Measurements from ENCODE around the gene STUB1. TPM values are rescaled to one million over a fixed set of nuclear protein-coding genes. Genes with fewer than 3 reads are reported as not detected.

The STUB1 gene
- total RNA-seq, 2 donors from 2014 or later: 73.3 to 79.7 TPM

DNA sequence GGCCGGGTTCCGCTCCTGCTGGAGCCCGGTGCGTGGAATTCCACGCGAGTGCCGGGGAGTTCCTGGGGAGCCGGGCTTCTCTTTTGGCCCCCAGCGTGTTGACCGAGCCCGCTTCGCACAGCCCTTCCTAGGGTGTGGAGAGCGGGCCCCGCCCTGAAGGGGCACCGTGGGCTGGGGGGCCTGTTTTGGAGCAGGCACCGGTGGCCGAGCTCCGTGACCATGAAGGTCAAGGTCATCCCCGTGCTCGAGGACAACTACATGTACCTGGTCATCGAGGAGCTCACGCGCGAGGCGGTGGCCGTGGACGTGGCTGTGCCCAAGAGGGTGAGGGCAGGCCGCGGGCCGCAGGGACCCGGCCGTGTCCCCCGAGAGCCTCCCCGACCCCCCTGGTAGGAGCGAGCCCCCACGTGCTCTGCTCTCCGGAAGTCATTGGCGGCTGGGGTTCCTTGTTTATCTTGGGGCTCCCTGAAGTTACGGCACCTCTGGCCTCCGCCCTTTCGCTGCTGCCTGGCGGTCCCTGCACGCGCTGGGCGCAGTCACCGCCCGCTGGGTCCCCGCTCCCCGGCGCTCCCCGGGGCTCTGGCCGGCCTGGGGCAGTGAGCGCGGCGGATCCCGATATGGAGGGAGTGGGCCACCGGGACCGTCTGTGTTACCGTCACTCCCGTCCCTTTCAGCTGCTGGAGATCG, 47.2 kb downstream of the STUB1 start:
- no peak for DNase-seq (ENCODE audit: low spot score)

DNA sequence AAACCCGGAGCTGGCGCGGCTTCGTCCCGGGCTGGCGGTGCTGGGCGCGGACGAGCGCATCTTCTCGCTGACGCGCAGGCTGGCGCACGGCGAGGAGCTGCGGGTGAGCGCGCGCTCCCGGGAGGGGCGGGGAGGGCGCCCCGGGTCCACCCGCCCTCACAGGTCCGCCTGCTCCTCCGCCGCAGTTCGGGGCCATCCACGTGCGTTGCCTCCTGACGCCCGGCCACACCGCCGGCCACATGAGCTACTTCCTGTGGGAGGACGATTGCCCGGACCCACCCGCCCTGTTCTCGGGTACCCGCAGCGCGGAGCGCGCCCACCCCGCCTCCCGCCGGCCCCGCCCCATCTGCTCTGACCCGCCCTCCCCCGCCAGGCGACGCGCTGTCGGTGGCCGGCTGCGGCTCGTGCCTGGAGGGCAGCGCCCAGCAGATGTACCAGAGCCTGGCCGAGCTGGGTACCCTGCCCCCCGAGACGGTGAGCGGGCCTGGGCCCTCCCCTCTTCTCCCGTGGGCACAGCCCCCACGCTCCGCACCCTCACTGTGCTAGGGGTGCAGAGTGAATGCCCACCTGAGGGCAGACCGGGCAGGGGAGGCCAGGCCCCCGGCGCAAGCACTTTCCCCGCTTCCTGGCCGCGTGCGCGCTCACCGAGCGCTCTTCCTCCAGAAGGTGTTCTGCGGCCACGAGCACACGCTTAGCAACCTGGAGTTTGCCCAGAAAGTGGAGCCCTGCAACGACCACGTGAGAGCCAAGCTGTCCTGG, 48.1 kb downstream of the STUB1 start:
- DNase-seq (ENCODE audit: low spot score): peak; percentile 91
- intact Hi-C loops (cut with DNase I): no loop called here

More for the DNA sequence above, 47.2 kb downstream of the STUB1 start:
- intact Hi-C loops (cut with DNase I): no loop called here

DNA sequence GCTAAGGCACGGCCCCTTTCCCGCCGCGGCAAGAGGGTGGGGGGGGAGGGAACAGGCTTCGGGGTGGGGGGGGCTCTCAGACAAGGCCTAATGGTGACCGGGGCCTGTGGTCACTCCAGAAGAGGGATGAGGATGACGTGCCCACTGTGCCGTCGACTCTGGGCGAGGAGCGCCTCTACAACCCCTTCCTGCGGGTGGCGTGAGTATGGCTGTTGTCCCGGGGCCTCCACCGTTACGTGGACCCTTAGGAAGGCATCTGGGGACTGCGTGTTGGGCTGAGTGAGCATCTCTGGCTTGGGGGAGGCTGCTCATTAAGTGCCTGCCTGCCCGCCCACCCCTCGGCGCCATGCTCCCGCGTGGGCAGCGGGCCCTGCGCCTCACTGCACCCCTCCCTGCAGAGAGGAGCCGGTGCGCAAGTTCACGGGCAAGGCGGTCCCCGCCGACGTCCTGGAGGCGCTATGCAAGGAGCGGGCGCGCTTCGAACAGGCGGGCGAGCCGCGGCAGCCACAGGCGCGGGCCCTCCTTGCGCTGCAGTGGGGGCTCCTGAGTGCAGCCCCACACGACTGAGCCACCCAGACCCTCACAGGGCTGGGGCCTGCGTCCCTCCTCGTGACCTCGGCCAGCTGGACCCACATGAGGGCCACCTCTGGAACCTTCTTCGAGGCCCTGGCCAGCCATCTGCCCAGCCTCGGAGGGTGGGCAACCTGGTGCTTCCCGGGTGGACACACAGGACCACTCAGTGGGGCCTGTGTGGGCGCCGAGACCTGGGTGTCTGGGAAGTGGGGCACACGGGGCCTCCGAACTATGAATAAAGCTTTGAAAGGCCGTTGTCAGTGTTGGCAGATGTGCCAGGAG, 48.9 kb downstream of the STUB1 start:
- intact Hi-C loops (cut with DNase I): no loop called here
- DNase-seq (ENCODE audit: low spot score): no peak

DNA sequence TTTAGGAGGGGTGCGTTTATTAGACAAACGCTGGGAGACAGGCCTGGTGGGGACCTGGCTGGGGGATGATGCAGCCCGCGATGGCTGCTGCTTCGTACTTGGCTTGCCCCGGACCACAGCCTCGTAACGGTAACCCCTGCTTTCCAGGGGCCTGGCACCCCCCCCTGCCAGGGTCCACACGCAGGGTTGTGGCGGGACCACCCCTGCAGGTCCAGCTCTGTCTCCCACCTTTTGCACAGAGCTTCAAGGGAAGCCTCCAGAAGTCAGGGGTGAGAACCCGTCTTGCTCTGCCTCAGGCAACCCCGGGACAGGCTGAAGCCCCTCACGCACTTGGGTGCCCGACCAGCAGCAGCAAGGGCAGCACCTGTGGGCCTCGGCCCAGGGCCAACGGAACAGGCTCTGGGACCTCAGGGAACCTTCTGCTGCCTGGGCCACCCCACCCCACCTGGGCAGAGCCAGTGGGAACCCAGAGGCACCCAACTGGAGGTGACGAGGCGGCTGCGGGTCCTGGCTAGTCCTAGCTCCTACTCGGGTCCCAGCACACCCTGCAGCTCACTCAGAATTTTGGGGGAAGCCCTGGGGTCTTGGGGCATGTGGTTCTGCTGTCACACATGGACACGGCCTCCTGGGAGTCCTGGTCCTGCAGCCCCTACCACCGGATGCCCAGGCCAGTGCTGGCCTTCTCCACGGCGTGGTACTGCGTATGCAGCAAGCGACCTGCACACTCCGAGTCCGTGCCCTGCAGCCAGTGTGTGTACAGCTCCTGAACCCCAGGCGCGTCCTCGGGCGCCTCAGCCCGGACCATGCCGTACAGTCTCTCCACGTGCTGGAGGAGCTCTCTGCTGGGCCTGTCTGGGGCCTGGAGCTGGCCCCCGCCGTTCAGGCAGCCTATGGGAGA, 49.8 kb downstream of the STUB1 start:
- DNase-seq (ENCODE audit: low spot score): no peak
- intact Hi-C loops (cut with DNase I): no loop called here

DNA sequence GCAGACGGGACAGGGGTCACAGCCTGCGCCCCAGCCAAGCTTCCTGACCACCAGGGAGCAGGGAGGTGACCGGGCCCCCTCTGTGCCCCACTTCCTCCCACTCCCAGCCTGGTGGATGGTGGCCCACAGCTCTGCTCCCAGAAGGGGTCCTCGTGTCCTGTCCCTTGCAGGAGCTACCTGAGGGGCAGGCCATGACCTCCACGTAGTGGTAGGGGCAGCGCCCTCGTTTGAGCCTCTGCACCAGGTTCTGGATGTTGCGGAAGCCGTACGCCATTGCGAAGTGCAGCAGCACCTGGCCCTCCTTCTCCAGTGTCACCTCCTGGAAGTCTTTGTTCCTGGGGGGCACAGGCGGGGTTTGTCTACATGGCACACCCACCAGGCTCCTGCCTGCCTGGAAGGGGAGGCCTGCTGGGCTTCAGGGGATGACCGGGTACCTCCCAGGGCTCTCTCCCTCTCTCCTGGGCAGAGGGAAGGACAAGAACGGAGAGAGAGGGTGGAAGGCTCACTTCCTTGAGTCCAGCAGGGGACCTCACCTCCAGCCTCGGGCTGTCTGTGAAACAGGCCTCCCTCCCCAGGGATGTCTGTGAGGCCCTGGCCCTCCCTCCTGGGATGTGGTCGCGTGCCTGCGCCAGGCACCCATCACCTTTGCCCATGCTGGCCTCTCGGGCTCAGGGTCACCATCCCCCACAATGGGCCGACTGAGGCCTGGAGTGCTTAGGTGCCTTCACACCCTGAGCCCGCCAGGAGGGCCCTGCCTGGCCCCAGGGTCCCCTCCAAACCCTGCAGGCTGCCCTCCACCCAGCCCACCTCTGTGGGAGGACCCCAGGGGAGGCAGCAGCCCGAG, 50.7 kb downstream of the STUB1 start:
- DNase-seq (ENCODE audit: low spot score): no peak
- intact Hi-C loops (cut with DNase I): no loop called here

DNA sequence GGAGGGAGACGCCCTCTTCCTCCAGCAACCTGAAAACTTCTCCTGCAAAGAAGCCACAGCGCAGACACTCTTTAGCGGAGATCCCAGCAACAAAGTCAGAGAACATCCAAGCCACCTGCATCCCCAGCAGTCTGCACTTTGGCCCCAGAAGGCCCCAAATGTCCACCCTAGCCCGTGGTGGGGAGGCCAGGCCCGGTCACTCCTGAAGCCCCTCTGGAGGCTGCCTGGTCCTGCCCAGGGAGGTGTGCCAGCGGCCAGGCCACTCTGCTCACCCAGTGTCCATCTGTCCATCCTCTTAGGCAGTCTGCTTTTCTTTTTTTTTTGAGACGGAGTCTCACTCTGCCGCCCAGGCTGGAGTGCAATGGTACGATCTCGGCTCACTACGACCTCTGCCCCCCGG, 52.1 kb downstream of the STUB1 start:
- no peak for DNase-seq (ENCODE audit: low spot score)
- intact Hi-C loops (cut with DNase I): no loop called here

Other genes with a start within 250 kb of the STUB1 start
- 10 to 100 TPM; 23.3 to 26.6 TPM for gene CAPN15, start 152.7 kb upstream of the STUB1 start, total RNA-seq
- not detected for gene PRR35, start 120.0 kb upstream of the STUB1 start, total RNA-seq
- gene NHLRC4, start 113.4 kb upstream of the STUB1 start, total RNA-seq: under 1 TPM; 0.38 to 0.65 TPM
- 10 to 100 TPM; 22.1 to 25.4 TPM for gene PIGQ, start 110.4 kb upstream of the STUB1 start, total RNA-seq
- 10 to 100 TPM; 13.0 to 13.6 TPM for gene RAB40C, start 90.3 kb upstream of the STUB1 start, total RNA-seq
- under 1 TPM; 0.14 TPM for gene WFIKKN1, start 49.4 kb upstream of the STUB1 start, total RNA-seq
- 10 to 100 TPM; 43.3 to 63.2 TPM for gene METTL26, start 44.1 kb upstream of the STUB1 start, total RNA-seq
- 10 to 100 TPM; 19.0 to 21.5 TPM for gene MCRIP2, start 38.6 kb upstream of the STUB1 start, total RNA-seq
- 10 to 100 TPM; 13.4 to 14.9 TPM for gene WDR90, start 31.0 kb upstream of the STUB1 start, total RNA-seq
- gene RHOT2, start 12.3 kb upstream of the STUB1 start, total RNA-seq: 10 to 100 TPM; 57.5 to 65.1 TPM
- gene RHBDL1, start 4.7 kb upstream of the STUB1 start, total RNA-seq: under 1 TPM; 0.71 to 0.79 TPM
- gene JMJD8, start 3.9 kb downstream of the STUB1 start, total RNA-seq: 10 to 100 TPM; 49.8 to 58.9 TPM
- 1 to 10 TPM; 7.4 to 7.5 TPM for gene WDR24, start 10.0 kb downstream of the STUB1 start, total RNA-seq
- gene FBXL16, start 25.4 kb downstream of the STUB1 start, total RNA-seq: not detected
- 10 to 100 TPM; 21.6 to 24.9 TPM for gene METRN, start 34.7 kb downstream of the STUB1 start, total RNA-seq
- gene ANTKMT, start 40.7 kb downstream of the STUB1 start, total RNA-seq: 10 to 100 TPM; 20.0 to 25.5 TPM
- 1 to 10 TPM in 1 of 2 donors, under 1 TPM in 1; 0.52 to 1.0 TPM for gene CCDC78, start 46.0 kb downstream of the STUB1 start, total RNA-seq
- gene HAGHL, start 46.7 kb downstream of the STUB1 start, total RNA-seq: 1 to 10 TPM; 3.6 to 4.1 TPM
- gene CIAO3, start 60.6 kb downstream of the STUB1 start, total RNA-seq: 10 to 100 TPM; 18.2 to 18.6 TPM
- under 1 TPM; 0.29 to 0.37 TPM for gene MSLN, start 80.3 kb downstream of the STUB1 start, total RNA-seq
- 10 to 100 TPM in 1 of 2 donors, 1 to 10 TPM in 1; 8.8 to 11.4 TPM for gene RPUSD1, start 108.0 kb downstream of the STUB1 start, total RNA-seq
- 1 to 10 TPM; 7.7 TPM for gene CHTF18, start 108.2 kb downstream of the STUB1 start, total RNA-seq
- gene GNG13, start 120.3 kb downstream of the STUB1 start, total RNA-seq: not detected